ENCODE data around the gene GPATCH11.
A peak's percentile ranks its signal among the peaks of the same experiment; 100 is the strongest.

Gene GPATCH11

GRCh38 chr2:37085731-37086147 is 1.4 kb downstream of the GPATCH11 start:
- H3K4me3 ChIP-seq (replicated peaks; ENCODE audit: low read depth, low read length): peak overlapping the region; percentile 81; the same call in 1 of the 2 replicates
- DNase-seq (ENCODE audit: extremely low read depth, low read depth): peak; percentile 17
- TF ChIP-seq CTCF (IDR thresholded peaks at IDR 0.05; ENCODE audit: low read depth, low read length, missing control alignments): no peak

GRCh38 chr2:37090019-37090477 is 5.7 kb downstream of the GPATCH11 start:
- DNase-seq (ENCODE audit: extremely low read depth, low read depth): no peak
- no peak for TF ChIP-seq CTCF (IDR thresholded peaks at IDR 0.05; ENCODE audit: low read depth, low read length, missing control alignments)
- no peak overlapping the region for H3K4me3 ChIP-seq (replicated peaks; ENCODE audit: low read depth, low read length)

GRCh38 chr2:37091873-37092272 is 7.6 kb downstream of the GPATCH11 start:
- H3K4me3 ChIP-seq (replicated peaks; ENCODE audit: low read depth, low read length): no peak overlapping the region
- TF ChIP-seq CTCF (IDR thresholded peaks at IDR 0.05; ENCODE audit: low read depth, low read length, missing control alignments): no peak
- DNase-seq (ENCODE audit: extremely low read depth, low read depth): no peak

- no peak overlapping the region for H3K4me3 ChIP-seq (replicated peaks; ENCODE audit: low read depth, low read length)
- no peak for TF ChIP-seq CTCF (IDR thresholded peaks at IDR 0.05; ENCODE audit: low read depth, low read length, missing control alignments)
- DNase-seq (ENCODE audit: extremely low read depth, low read depth): no peak
These were observed 12.2 kb downstream of the GPATCH11 start for GRCh38 chr2:37096568-37096967.

- DNase-seq (ENCODE audit: extremely low read depth, low read depth): no peak
- no peak for TF ChIP-seq CTCF (IDR thresholded peaks at IDR 0.05; ENCODE audit: low read depth, low read length, missing control alignments)
- no peak overlapping the region for H3K4me3 ChIP-seq (replicated peaks; ENCODE audit: low read depth, low read length)
These were observed 14.2 kb downstream of the GPATCH11 start for GRCh38 chr2:37098416-37099118.

GRCh38 chr2:37100054-37100453 is 15.7 kb downstream of the GPATCH11 start:
- no peak overlapping the region for H3K4me3 ChIP-seq (replicated peaks; ENCODE audit: low read depth, low read length)
- no peak for TF ChIP-seq CTCF (IDR thresholded peaks at IDR 0.05; ENCODE audit: low read depth, low read length, missing control alignments)
- DNase-seq (ENCODE audit: extremely low read depth, low read depth): no peak

GRCh38 chr2:37102588-37102987 is 18.3 kb downstream of the GPATCH11 start:
- no peak for DNase-seq (ENCODE audit: extremely low read depth, low read depth)
- TF ChIP-seq CTCF (IDR thresholded peaks at IDR 0.05; ENCODE audit: low read depth, low read length, missing control alignments): no peak
- no peak overlapping the region for H3K4me3 ChIP-seq (replicated peaks; ENCODE audit: low read depth, low read length)

Measured in HFF-Myc (cell line).